Cardiac fibroblast (primary cell): Measurements from ENCODE around the gene SPANXN4.

Experiments
- DNase-seq, 2 donors: peaks; one replicate each; pipeline versions ENCODE4 v3.0.0 to v3.0.0-alpha.2; 2010; ENCODE audit warnings: low read depth in 2 of 2
- H3K4me3 ChIP-seq, 2 donors: replicated peaks in 1 of 2; 1 replicate in 1 of 2; 2 replicates in 1 of 2; pipeline ENCODE4 v1.5.1; 2011; ENCODE audit warnings: low read depth in 2 of 2, low read length in 2 of 2, mild to moderate bottlenecking in 2 of 2, moderate library complexity in 1 of 2
- TF ChIP-seq, protein P1 (sequence below): IDR thresholded peaks from one replicate; pipeline ENCODE4 v1.5.1; 2011; ENCODE audit warnings: low read depth, mild to moderate bottlenecking, low read length, inconsistent platforms

The SPANXN4 gene

DNA sequence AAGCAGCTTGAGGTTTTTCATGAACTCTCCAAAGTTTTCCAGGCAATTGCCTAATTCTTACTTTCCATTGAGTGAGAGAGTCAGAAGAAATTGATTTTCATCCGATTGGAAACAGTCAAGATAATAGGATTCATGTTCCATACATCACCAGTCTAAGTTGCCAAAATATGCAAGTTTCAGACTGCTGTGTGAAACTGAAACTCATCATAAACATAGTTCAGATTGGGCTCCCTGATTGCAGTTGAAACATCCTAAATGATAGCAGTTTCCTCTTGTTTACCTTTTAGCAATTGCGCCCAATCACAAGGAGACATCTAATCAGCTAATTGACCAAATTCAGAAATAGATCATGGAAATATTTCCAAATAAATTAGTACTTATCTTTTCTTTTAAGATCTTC, 56.8 kb downstream of the SPANXN4 start:
- H3K4me3 ChIP-seq: no peak overlapping the region
- TF ChIP-seq, protein P1, sequence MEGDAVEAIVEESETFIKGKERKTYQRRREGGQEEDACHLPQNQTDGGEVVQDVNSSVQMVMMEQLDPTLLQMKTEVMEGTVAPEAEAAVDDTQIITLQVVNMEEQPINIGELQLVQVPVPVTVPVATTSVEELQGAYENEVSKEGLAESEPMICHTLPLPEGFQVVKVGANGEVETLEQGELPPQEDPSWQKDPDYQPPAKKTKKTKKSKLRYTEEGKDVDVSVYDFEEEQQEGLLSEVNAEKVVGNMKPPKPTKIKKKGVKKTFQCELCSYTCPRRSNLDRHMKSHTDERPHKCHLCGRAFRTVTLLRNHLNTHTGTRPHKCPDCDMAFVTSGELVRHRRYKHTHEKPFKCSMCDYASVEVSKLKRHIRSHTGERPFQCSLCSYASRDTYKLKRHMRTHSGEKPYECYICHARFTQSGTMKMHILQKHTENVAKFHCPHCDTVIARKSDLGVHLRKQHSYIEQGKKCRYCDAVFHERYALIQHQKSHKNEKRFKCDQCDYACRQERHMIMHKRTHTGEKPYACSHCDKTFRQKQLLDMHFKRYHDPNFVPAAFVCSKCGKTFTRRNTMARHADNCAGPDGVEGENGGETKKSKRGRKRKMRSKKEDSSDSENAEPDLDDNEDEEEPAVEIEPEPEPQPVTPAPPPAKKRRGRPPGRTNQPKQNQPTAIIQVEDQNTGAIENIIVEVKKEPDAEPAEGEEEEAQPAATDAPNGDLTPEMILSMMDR: no peak
- DNase-seq: no peak
